Stimulated activated CD8-positive, alpha-beta memory T cell treated with anti-CD3 and anti-CD28 coated beads, Interleukin-12 subunit alpha, Interleukin-12 subunit beta, amount 100 ng/mL, for 4 hours (primary cell): ENCODE measurements around the gene DAPK2.
"Not testable (repeated sequence)": the region's sequence is repeated elsewhere in the genome, so short reads cannot be mapped to it uniquely, and the experiment has no call there.

Experiments
- DNase-seq: peaks from one replicate; pipeline ENCODE4 v3.0.0-alpha.2; 2020; ENCODE audit warnings: low read depth

Gene DAPK2

GRCh38 chr15:63915209-63915872 lies 130.9 kb downstream of the DAPK2 start:
- no peak for DNase-seq

DNA sequence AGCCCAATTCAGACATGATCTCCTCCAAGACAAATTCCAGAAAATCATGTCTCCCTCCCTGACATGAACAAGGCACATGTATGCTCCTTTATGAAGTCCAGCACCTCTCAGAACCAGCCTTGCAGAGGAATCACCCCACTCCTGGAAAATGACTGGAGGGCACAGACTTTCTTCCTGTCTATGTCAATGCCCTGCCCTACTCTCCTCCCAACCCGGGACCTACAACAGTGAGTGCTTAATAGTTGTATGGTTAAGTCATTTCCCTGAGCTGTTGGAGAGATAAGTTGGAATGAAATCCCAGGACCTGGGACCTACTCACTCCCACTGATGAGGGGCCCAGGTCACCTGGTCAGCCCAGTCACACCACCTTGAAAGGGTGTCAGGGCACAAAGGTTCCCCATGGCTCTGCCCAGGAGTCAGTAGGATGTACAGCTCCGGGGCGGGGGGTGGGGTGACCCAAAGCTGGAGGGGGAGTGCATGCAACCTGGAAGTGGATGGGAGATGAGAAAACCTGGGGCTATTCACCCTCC lies 132.4 kb downstream of the DAPK2 start:
- no peak for DNase-seq

GRCh38 chr15:63913336-63913735 lies 132.9 kb downstream of the DAPK2 start:
- DNase-seq: no peak

DNA sequence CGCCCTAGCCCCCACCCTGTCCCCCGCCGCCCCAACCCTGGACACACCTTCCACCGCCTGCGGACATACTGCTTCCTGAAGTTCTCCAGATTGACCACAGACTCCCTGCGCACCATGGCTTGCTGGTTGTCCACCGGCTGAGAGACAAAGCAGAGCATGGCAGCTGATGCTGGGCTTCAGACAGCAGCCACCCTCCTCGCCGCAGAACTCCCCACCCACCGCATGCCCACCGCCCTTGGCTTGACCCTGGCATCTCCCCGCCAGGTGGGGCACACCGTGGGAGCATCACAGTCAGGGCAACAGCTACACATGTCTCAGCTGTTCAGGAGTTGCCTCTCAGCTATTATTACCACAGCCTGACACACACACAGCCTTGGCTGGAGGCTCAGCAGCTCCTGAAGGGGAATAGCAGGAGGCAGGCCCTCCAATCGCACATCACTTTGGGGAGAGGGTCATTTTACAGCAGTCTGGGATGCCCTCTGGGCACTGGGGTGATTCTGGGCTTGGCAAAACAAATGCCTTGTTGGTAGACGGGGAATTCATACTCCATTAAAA lies 134.1 kb downstream of the DAPK2 start:
- DNase-seq: no peak

DNA sequence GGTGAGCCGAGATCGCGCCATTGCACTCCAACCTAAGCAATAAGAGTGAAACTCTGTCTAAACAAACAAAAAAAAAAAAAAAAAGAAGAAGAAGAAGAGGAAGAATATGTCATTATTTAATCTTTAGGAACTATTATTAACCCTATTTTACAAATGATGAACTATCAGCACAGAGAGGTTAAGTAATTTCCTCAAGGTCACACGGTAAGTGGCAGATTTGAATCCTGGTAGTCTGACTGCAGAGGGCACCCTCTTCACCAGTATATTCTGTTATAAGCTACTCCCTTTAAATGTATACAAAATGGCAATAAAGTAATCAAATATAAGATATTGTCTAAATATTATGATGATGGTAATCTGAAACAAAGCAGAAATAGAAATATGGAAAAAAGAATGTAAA lies 135.1 kb downstream of the DAPK2 start:
- DNase-seq: no peak

DNA sequence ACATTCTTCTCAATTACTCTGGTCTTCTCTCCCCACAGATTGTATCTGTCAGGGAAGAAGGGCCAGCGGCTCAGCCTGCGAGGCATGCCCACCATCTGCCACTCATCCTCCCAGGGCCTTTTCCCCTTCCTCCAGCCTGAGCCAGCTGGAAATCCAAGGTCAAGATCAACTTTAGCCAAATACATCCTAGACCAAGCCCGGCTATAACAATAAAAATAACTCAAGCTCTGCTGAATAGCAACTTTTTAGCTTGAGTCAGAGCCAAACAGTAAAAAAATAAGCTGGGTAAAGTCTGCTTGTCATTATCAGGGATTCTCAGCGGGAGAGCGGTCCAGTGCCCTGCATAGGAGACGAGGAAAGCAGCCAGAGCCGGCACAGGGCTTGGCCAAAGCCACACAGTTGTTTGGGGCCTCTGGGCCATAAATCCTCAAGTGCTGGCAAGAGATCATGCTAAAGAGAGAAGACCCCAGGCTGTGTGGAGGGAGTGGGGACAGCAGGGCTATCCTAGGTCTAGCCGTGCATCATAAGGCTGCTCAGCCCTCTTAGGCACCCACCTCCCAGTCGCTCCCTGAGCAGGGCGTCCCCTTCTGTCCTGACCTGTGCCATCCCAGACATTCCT lies 136.4 kb downstream of the DAPK2 start:
- DNase-seq: no peak

DNA sequence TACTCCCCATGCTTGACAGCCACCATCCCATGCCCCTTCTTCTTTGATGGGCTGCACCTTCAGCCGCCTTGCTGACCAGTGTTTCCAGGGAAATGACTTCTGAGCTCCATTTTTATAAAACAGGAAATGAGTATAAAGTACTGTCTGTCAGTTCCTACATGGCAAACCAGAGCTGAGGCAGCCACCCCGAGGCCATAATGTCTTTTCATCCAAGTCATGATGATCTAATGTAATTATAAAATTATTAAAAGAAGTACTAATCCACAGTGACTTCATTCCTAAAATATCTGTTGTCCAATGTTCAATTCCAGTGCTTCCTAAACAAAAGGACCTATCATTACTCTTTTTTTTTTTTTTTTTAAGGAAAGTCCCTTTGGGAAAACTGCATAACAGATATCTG lies 137.3 kb downstream of the DAPK2 start:
- DNase-seq: no peak

GRCh38 chr15:63908281-63908680 lies 138.0 kb downstream of the DAPK2 start:
- no peak for DNase-seq

DNA sequence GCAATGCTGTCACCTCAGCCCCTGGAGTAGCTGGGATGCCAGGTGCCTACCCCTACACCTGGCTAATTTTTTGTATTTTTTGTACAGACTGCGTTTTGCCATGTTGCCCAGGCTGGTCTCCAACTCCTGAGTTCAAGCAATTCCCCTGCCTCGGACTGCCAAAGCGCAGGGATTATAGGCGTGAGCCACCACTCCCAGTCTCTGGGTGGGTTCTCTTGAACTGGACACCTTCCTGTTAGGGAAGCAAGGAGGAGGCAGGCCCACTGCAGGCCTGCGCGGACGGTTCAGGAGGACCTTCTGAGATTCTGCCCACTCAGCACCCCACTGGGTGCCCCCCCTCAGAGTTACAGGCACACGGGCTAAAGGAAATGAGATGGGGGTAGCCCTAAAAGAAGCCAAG lies 138.8 kb downstream of the DAPK2 start:
- no peak for DNase-seq

DNA sequence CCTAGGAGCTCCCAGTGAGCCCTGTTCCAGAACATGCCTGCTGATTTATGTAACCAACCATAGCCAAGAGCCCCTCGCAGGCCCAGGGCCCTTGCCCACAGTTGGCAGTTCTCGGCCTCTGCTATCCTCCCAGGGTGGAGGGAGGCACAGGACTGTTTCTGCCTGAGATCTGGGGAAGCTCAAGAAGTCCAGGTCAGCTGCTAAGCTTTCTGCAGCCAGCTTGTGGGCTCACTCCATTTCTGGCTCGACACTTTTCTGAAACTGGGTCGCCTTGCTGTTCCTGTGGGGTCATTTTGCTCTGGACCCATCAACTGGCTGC lies 140.1 kb downstream of the DAPK2 start:
- no peak for DNase-seq

DNA sequence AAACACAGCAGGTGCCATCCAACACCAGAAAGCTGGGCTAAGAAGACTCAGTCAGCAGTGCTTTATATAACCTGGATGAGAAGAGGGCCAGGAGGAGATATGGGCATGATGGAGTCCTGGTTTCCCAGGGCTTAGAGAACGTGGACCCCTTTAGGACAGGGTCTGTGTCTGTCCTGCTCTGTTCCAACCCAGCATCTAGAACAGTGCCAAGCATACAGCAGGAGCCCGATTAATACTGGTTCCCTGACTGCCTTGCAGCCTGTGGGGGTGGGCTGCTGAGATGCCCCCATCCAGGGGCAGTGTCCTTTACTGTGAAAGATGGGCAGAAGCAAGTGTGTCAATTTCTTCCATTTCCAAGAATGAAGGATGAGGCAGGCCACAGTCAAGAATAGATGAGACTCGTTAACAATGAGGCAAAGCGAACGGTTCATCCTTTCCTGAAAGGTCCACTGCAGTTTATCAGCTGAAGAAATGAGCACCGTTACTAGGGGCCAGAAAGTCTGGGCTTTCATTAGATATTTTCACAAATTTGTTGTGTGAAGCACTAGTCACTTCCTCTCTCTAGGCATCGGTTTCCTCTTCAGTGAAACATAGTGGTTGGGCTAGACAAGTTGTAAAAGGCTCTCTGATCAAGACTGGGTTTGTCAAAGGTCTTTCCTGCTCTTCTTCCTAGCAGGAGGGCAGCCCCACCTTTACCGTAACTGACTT lies 140.6 kb downstream of the DAPK2 start:
- DNase-seq: no peak

DNA sequence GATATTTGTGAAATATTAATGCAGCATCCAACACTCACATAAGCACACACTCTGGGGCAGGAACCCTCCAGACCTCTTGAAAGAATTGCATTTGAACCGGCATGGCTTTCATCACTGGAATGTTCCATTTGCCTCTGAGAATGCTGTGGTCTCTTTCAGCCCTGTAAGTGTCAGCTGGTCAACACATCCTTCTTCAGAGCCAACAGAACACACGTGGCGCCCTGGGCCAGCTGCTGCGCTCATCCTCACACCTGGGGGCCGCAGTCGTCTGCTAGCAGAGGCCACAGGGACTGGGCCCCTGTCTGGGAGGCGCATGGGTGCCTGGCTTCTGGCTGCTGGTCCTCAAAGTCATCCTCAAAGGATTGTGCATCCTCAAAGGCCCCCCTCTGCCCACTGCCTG lies 141.2 kb downstream of the DAPK2 start:
- DNase-seq: no peak

DNA sequence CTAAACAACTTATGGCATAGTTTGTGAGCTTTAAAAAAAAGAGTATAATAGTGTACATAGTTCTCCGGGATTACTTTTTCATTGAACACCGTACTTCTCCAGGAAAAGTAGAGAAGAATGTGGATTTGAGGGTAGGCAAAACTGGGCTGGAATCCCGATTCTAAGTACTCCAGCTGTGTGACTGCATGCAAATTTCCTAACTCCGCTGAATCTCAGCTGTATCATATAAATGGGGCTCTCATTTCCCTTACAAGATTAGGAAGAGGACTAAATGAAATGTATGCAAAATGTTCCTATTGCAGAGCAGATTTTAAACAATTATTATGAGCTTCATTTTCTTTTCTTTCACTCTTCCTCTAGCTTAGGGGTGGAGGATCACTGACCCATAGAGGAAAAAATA lies 142.2 kb downstream of the DAPK2 start:
- no peak for DNase-seq

DNA sequence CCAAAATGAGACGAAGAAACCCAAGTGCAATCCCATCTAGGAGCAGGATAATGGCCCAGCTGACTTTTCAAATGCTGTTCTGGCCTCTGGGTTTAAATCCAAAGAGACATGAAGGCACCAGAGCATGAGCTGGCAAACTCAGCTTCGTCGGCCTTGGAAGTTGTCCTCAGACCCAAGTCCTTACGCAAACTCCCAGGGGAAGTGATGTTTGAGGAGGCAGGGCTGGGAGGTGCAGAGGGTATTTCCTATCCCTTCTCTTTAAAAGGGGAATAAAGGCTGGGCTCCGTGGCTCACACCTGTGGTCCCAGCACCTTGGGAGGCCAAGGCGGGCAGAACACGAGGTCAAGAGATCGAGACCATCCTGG lies 143.6 kb downstream of the DAPK2 start:
- no peak for DNase-seq

GRCh38 chr15:63901912-63902670 lies 144.2 kb downstream of the DAPK2 start:
- DNase-seq: no peak

DNA sequence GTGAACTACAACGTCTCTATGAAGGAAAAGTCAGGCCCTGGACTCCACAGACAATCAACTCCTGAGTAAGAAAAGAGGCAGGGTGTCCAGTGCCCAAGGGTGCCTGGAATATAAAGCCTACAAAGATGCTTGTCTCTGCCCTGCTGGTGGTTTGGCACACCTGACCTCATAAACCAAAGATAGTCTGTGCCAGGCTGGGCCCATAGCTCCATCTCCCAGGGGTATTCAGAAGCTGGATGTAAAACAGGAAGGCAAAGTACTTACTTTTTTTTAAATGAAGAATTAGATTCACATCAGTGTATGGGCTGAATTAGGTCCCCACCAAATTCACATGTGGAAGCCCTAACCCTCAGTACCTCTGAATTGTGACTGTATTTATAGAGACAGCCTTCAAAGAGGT lies 146.0 kb downstream of the DAPK2 start:
- no peak for DNase-seq

GRCh38 chr15:63899606-63900005 lies 146.7 kb downstream of the DAPK2 start:
- not testable (repeated sequence) for DNase-seq

DNA sequence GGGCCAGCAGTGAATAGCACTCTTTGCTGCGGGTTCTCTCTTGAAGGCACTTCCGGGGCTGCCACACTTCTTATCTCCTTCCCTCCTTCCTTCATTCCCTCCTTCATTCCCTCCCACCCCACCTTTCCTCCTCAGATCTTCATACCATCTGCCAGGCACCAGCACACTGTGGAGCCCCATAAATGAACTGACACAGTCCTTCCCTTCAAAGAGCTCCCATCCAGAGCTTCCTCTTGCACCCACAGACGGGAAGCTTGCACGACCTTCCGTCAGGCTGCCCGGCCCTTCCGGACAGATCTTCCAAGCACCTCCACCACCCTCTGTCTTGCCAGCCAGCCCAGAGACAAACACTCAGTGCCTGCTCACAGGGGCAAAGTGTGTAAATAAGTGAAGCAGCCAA lies 147.1 kb downstream of the DAPK2 start:
- DNase-seq: no peak

DNA sequence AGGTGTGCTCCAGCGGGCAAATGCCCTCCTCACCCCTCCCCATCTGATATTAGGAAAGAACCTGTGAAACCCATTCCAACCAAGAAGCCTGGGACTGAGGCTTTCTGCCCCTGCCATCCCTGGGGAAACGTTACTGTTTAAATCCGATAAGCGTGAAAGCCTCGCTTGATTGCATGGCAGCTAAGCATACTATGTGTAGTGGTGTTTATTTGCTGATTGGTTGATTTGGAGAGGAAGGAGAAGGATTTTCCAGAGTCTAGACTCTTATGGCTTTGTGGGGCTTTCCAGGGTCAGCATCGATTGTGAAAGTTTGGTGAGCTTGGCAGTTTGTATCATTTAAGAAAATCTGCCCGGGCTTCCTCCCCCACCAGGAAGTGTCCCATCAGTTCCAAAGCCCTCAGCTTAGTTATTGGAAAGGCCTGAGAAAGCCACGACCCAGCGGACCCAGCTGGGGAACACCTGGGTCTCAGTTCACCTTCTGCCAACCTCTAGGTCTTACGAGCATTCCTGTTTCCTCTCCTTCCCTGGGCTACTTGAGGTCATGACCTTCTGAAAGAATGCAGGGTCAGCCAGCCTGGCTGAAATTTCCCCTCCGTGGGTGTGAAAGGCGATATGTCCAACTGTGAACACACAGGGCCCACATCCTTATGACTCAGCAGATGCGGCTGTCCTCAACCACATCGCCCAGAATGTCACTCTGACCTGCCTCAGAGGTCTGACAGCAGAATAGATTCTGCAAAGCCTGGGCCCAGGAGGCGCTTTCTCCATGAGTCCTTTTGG lies 149.8 kb downstream of the DAPK2 start:
- DNase-seq: peak; percentile 27

DNA sequence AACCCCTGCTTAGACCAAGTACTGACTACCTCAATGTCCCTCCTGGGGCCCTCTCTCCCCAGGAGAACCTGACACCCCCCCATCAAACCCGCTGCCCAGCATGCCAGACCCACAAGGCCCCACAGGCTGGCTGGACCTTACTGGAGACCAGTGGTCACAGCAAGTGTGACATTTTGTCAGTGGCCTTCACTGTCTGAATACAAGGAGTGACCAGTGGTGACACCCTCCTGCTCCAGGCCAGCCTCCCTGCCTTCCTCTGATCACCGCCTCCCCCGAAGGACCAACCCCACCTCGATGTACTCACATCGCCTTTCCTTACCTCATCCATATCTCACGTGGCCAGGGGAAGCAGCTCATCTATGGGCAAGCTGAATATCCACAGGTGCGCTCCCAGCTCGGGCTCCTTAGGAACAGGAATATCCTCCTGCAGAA lies 150.5 kb downstream of the DAPK2 start:
- no peak for DNase-seq

DNA sequence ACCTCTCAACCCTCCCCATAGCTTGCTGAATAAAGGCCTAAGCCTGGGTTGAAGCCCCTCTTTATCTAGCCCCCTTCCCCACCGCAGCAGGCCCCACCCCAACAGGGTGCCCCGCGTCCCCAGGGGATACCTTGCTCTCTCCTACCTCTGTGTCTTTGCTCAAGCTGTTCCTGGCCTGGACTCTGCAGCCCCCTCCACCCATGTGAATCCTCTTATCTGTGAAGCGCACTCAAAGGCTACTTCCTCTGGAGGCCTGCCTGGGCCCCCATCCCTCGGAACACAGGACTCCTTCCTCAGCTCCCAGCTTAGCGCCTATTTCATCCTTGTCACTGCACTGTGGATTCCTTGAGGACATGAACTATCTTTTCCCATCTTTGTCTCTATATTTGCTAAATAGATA lies 151.1 kb downstream of the DAPK2 start:
- DNase-seq: no peak

GRCh38 chr15:63894662-63894949 lies 151.7 kb downstream of the DAPK2 start:
- DNase-seq: no peak
